HK-2 (cell line): ENCODE results near the gene ZCCHC24.
"Not testable (repeated sequence)": the region's sequence is repeated elsewhere in the genome, so short reads cannot be mapped to it uniquely, and the experiment has no call there.

Experiments
- DNase-seq: peaks from one replicate; pipeline ENCODE4 v3.0.0-alpha.2; 2018; ENCODE audit not compliant: unreplicated experiment

The ZCCHC24 gene

GRCh38 chr10:79346388-79347225, 98.8 kb downstream of the ZCCHC24 start:
- DNase-seq = peak; percentile 13

DNA sequence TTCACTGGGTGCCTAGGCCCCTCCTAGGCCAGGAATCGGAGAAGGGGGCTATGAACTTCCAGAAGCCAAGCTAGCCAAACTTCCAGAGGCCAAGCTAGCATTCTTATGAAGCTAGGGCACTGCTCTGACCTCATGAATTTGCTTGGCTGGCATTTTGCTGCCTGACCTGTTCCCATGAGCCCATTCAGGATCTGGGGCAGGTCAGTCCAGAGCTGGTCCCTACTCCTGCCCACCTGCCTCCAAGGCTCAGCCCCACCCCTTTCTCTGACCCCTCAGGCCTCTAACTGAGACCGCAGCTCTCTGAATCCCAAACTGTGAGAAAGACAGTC, 99.4 kb downstream of the ZCCHC24 start:
- DNase-seq = peak; percentile 1

DNA sequence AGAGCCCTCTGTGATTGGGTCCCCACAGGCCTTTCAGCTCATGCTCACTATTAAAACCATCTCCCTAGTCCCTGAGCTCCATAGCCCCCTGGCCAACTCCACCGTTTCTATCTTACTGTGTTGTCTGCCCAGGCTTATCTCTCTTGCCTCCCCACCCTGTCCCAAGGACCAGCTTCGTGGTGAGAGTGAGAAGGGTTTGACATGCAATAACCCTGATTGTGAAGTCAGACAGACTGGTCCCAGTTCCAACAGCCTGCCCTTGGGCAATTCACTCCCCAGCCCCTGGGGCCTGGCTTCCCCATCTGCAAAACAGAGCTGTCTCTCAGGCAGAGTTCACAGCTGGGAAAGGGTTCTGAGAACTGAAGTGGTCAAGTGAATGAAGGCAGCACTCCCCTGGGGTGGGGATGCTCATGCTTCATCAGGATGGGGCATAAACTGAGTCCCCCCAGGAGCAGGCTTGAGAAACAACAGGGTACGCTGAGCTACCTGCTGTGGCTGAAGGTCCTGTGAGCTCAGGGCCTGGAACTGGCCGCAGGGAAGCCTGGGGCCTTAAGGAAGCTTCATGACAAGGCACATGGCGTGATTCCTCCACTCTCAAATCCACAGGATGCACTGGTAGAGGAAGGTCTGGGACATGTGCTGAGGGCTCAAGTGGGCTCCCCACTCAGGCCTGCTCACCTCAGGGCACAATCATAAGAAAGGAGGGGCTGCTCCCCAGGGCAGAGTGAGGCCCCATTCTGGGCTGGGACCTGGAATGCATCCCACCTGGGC, 100.0 kb downstream of the ZCCHC24 start:
- DNase-seq = peak; percentile 1

DNA sequence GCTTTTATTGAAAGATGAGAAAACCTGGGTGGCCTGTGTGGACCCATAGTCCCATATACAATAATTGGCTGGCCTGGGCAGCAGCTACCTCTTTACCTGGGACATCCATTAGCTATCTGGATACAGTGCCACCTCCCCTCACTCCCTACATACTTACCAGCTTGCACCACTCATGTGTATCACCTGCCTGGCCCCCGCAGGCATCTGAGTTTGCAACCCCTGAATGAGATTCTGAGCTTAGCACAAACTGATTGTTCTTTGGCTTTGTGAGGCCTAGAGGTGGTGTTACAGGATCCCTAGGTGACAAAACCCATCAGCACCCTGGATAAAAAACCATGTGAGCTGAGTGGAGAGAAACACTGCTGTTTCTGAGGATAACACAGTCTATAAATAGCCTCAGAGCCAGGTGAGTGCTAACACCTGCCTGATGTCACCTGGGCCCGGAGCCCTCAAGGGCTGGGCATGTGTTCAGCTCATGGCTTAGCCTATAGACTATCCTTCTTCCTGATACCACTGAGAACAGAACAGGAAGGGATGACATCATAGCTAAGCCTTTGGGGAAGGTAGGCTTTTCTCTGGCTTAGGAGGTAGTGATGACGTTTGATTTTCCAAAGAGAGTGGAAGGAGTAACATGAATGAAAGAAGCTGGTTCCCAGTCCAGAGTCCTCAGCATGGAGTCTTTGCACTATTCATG, 100.8 kb downstream of the ZCCHC24 start:
- no peak for DNase-seq

- DNase-seq = no peak
Observed at GRCh38 chr10:79342811-79343561, 102.4 kb downstream of the ZCCHC24 start.

DNA sequence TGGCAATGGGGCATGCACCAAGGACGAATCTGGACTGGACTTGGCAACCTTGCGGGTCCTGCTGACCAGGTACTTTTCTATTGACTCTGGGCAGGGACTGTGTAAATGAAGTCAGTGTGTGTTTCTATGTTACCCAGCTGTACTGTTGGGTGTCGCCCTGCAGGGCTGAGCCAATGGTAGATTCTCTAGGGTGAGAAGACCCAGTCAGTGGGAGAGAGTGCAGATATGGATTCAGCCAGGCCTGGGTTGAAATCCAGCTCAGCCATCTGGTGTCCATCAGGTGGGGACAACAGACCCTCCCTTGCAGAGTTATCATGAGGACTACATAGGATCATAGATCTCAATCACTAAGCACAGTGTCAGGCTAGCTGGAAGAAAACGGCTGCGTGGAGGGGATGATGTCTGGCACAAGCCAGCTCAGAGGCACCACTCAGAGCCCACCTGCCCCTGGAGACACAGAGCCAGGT, 103.1 kb downstream of the ZCCHC24 start:
- no peak for DNase-seq

DNA sequence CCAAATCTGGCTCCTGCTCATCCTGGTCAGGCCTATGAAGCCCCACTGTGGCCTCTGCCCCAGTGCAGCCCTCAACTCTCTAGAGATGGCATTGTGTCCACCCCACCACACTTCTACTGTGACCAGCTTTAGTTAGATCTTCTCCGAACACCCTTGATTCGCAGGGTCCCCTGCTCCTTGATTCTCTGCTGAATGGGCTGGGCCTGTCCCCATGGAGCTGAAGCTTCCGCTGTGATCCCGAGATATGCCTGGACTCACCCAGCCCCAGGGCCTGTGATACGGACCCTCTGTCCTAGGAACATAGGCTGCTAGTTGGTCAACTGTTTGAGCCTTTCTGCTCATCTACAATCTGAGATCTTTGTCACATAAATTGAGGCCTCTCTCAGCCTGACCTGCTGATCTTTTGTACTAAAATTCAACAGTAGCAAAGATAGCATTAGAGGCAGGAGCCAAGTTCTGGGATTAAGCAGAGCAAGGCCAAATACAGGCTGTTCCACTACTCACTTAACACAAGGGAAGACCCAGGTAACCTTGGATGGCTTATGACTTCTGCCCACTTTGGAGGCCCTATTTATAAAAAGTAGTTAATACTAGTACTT, 104.7 kb downstream of the ZCCHC24 start:
- no peak for DNase-seq

- DNase-seq = no peak
Observed at GRCh38 chr10:79339266-79339665, 106.2 kb downstream of the ZCCHC24 start.

DNA sequence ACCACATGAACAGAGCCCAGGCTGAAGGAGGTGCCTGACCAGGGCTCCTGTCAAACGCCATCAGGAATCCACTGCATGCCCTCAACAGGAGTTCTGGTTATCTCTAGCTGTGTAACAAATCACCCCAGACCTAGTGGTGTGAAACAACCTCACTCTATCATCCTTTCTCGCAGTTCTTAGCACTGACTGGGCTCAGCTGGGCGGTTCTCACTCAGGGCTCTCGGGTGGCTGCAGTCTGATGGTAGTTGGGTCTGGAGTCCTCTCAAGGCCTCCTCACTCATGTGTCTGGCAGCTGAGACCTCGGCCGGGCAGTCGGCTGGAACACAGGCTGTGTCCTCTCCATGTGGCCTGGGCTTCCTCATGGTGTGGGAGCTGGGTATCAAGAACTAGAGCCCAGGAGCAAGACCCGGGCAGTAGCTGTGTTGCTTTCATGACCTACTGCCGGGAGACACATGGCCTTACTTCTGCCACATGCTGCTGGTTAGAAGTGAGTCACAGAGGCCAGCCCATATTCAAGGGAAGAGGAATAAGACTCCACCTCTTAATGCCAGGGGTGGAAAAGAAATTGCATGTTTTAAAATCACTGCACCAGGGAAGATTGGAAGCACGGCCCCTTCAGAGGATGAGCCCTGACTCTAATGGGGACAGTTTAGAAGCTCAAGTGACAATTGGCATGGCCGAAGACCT, 107.5 kb downstream of the ZCCHC24 start:
- DNase-seq = not testable (repeated sequence)

DNA sequence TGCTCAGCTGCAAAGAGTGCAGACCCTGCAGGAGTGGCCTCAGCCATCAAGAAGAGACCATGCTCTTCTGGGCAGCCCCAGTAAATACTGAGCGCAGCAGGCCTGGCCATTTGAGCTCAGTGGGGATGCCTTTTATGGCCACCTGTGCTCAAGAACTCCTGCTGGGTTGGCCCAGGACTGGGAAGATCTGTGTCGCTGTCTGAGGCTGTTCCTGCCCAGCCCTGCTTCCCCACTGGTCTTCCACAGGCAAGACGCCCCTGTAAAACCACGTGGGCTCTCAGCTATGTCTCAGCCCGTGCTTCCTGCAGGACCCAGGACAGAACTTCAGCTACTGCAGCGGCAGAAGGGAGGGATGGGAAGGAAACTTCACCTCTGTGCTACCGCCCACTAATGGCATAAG, 108.7 kb downstream of the ZCCHC24 start:
- DNase-seq = no peak

GRCh38 chr10:79336276-79336675, 109.1 kb downstream of the ZCCHC24 start:
- DNase-seq = no peak

DNA sequence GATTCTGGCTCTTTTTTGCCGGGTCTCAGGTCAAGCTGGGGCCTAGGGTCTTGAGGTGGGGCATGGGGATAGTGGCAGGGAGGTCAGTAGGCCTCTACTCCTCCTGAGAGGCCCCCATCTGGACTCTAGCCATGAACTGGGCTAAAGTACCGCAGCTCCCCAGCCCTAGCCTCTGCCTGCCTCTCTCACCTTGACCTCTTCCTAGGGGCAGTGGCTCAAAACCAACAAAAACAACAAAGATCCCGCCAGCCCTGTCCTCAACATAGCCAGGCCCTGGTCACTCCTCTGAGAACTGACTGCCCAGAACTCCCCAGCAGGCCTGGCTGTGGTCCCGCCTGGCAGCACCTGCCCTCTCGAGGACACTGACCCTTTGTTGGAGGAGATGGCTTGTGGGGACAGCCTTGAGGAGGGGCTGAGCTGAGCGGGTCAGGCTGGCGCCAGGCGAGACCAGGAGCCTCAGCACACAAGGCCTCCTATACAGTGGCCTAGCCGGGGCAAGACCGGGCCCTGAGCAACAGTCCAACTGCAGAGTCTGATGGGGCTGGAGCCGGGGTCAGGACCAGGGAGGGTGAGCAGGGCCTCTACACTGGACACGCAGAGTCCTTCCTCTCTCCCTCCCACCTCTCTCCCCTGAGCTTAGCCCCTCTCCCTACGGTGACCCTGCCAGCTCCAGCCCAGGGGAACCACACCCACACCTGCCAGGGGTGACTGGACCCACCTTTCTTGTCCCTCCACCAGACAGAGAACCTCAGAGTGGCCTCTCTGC, 109.8 kb downstream of the ZCCHC24 start:
- no peak for DNase-seq

- no peak for DNase-seq
Observed at GRCh38 chr10:79335094-79335469, 110.3 kb downstream of the ZCCHC24 start.

GRCh38 chr10:79334573-79334972, 110.9 kb downstream of the ZCCHC24 start:
- no peak for DNase-seq

DNA sequence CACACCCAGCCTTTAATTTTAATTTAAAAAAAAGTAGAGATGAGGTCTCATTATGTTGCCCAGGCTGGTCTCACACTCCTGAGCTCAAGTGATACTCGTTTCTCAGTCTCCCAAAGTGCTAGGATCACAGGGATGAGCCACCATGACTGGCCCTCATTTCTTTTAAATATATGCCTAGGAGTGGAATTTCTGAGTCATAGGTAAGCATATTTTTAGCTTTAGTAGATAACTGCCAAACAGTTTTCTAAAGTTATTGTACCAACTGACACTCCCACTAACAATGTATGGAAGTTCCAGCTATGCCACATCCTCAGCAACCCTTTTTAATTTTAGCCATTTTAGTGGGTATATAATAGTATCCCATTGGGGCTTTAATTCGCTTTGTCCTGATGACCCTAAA, 111.9 kb downstream of the ZCCHC24 start:
- DNase-seq = no peak

- not testable (repeated sequence) for DNase-seq
Observed at GRCh38 chr10:79332610-79333315, 112.7 kb downstream of the ZCCHC24 start.
